Muscle of arm (tissue), 12 donors: Measurements from ENCODE around the gene PRRT1B. TPM values are rescaled to one million over a fixed set of nuclear protein-coding genes. Genes with fewer than 3 reads are reported as not detected.

ENCODE experiments used
- DNase-seq: peaks from one replicate; pipeline ENCODE4 v3.0.0-alpha.2; 2013
- polyA plus RNA-seq, 12 donors: library from polyadenylated mRNA; unstranded; fragments of 120-200 nt; gene quantifications; one replicate each; pipeline ENCODE4 v1.2.1, GENCODE V29; 2013; ENCODE audit not compliant: insufficient read length in 12 of 12

The PRRT1B gene
- polyA plus RNA-seq, 12 donors = 0.09 to 0.17 TPM; not detected in 10

GRCh38 chr9:131594906-131595665, 49.8 kb downstream of the PRRT1B start:
- no peak for DNase-seq

GRCh38 chr9:131595696-131596429, 50.5 kb downstream of the PRRT1B start:
- DNase-seq = no peak

- no peak for DNase-seq
These were observed 51.1 kb downstream of the PRRT1B start for GRCh38 chr9:131596430-131596743.

GRCh38 chr9:131597246-131597645, 51.9 kb downstream of the PRRT1B start:
- DNase-seq = no peak

GRCh38 chr9:131598121-131598520, 52.8 kb downstream of the PRRT1B start:
- no peak for DNase-seq

- DNase-seq = no peak
These were observed 56.4 kb downstream of the PRRT1B start for GRCh38 chr9:131601683-131602181.

- no peak for DNase-seq
These were observed 57.9 kb downstream of the PRRT1B start for GRCh38 chr9:131603199-131603598.

- DNase-seq = no peak
These were observed 58.6 kb downstream of the PRRT1B start for GRCh38 chr9:131603711-131604439.

GRCh38 chr9:131605770-131606590, 60.7 kb downstream of the PRRT1B start:
- DNase-seq = no peak

- DNase-seq = no peak
These were observed 61.7 kb downstream of the PRRT1B start for GRCh38 chr9:131606896-131607567.

- no peak for DNase-seq
These were observed 62.3 kb downstream of the PRRT1B start for GRCh38 chr9:131607591-131607990.

- peak; percentile 84 for DNase-seq
These were observed 63.2 kb downstream of the PRRT1B start for GRCh38 chr9:131608493-131609037.

Other genes with a start within 250 kb of the PRRT1B start
- 100 to 1,000 TPM in 11 of 12 donors, 10 to 100 TPM in 1; 96.2 to 239 (median 143) TPM for gene PRRC2B, start 151.4 kb upstream of the PRRT1B start, polyA plus RNA-seq
- gene POMT1, start 42.6 kb upstream of the PRRT1B start, polyA plus RNA-seq = 10 to 100 TPM in 11 of 12 donors, not detected in 1; 17.4 to 31.8 (median 23.3) TPM
- gene UCK1, start 14.3 kb upstream of the PRRT1B start, polyA plus RNA-seq = 10 to 100 TPM in 11 of 12 donors, not detected in 1; 21.7 to 38.0 (median 23.7) TPM
- 100 to 1,000 TPM in 2 of 12 donors, 10 to 100 TPM in 9, not detected in 1; 68.2 to 123 (median 82.8) TPM for gene RAPGEF1, start 194.6 kb downstream of the PRRT1B start, polyA plus RNA-seq